Measurements from ENCODE around the gene S1PR4. TPM values are rescaled to one million over a fixed set of nuclear protein-coding genes. Genes with fewer than 3 reads are reported as not detected.

Gene S1PR4, protein sequence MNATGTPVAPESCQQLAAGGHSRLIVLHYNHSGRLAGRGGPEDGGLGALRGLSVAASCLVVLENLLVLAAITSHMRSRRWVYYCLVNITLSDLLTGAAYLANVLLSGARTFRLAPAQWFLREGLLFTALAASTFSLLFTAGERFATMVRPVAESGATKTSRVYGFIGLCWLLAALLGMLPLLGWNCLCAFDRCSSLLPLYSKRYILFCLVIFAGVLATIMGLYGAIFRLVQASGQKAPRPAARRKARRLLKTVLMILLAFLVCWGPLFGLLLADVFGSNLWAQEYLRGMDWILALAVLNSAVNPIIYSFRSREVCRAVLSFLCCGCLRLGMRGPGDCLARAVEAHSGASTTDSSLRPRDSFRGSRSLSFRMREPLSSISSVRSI
- 0.23 TPM for total RNA-seq

DNA sequence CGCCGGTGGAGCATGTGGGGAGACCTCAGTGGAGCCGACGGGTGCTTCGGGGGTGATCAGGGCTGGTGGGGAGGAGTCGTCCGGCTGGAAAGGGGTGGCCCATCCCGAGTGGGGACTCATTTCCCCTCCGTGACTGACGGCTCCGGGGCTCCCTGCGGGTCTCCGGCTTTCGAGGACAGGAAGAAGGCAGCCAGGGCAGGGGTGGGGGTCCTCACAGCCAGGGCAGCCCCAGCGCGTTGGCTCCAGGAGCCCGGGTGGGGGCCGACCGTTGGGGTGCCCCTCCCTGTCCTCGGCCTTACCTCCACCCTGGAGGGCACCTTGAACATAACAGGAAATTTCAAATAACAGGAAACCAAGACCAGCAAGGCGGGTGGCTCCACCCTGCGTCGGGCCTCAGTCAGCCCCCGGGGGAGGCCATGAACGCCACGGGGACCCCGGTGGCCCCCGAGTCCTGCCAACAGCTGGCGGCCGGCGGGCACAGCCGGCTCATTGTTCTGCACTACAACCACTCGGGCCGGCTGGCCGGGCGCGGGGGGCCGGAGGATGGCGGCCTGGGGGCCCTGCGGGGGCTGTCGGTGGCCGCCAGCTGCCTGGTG is at the start of gene S1PR4:
TSS of gene S1PR4 (plus strand) at position 393 of the 596 bp plus-strand sequence. CDS start at position 417, 24 bp downstream.

GRCh38 chr19:3135961-3136683 is 42.4 kb upstream of the S1PR4 start, which contains the start of gene GNA15:
GNA15 (plus strand) TSS chr19:3136033; CDS start chr19:3136451, 418 bp downstream.

DNA sequence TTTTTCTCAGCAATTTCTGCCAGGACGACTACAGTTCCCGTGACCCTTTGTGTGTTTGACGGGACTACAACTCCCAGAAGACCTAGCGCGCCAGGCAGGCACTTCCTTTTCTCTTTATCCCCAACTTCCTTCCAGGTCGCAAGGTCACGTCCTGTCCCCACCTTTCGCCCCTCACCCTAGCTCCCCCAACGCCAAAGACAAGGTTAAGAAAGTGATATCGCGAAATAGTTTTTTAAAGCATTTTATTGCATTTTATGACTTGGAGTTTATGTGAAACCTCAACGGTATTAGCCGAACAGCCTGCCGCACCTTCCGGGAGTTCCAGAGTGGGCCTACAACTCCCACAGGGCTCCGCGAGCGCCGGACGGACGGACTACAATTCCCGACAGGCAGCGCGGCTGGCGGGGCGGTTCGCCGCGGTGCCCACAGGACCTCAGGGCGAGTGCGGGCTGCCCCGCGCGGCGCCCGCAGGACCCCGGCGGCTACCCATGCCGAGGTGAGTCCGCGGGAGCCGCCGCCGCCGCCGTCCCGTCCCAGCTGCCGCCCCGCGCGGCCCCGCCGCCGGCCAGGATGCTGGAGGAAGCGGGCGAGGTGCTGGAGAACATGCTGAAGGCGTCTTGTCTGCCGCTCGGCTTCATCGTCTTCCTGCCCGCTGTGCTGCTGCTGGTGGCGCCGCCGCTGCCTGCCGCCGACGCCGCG is 7.0 kb downstream of the S1PR4 start, which contains the start of gene NCLN:
TSS of gene NCLN (plus strand) at position 470 of the 699 bp plus-strand sequence. CDS start at position 571, 101 bp downstream.

DNA sequence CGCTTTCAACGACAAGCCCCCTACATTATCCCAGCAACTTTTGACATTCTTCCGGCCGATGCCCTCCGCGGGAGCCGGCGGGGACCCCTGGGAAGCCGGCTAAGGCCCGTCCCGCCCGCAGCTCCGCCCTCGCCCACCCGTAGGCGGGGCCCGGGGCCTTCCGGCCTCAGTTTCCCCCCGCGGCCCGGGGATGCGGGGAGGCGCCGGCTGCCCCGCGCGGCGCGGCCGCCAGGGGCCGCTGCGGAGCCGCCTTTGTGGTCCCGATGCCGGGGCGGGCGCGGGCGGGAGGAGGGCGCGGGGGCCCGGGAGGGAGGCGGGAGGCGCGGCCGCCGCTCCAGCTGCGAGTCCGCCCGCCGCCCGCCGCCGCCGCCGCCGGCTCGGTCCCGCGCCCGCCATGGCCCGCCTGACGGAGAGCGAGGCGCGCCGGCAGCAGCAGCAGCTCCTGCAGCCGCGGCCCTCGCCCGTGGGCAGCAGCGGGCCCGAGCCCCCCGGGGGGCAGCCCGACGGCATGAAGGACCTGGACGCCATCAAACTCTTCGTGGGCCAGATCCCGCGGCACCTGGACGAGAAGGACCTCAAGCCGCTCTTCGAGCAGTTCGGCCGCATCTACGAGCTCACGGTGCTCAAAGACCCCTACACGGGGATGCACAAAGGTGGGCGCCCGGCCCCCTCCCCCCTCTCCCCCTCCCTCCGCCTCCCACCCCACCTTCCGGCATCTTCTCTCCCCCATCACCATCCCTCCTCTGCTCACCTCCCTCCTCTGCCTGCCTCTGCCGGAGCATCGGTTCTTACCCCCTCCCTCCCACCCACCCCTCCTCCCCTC is 46.0 kb downstream of the S1PR4 start, which contains the start of gene CELF5:
TSS of gene CELF5 (plus strand) at position 316 of the 823 bp plus-strand sequence. CDS start at position 395, 79 bp downstream.

Other genes starting within 250 kb of the S1PR4 start
- 7.4 TPM for gene ZNF77, start 233.8 kb upstream of the S1PR4 start, total RNA-seq
- 3.9 TPM for gene TLE6, start 201.2 kb upstream of the S1PR4 start, total RNA-seq
- 27.2 TPM for gene TLE2, start 149.5 kb upstream of the S1PR4 start, total RNA-seq
- 160 TPM for gene TLE5, start 116.3 kb upstream of the S1PR4 start, total RNA-seq
- gene GNA11, start 84.4 kb upstream of the S1PR4 start, total RNA-seq = 51.2 TPM
- 1.4 TPM for gene GNA15, start 42.7 kb upstream of the S1PR4 start, total RNA-seq
- gene NCLN, start 7.2 kb downstream of the S1PR4 start, total RNA-seq = 13.4 TPM
- gene CELF5, start 45.9 kb downstream of the S1PR4 start, total RNA-seq = 63.7 TPM
- 2.8 TPM for gene NFIC, start 187.8 kb downstream of the S1PR4 start, total RNA-seq

Data from diencephalon (tissue), 1 donor.